GM12864 (cell line): ENCODE data around the gene ZNF646.

Experiments used
- DNase-seq: peaks from one replicate; pipeline ENCODE4 v3.0.0-alpha.2; 2011; ENCODE audit warnings: low read depth
- H3K4me3 ChIP-seq: 2 replicates; pipeline ENCODE4 v1.5.1; 2011; ENCODE audit warnings: mild to moderate bottlenecking, low read depth, low read length, control low read depth
- TF ChIP-seq, protein P1 (sequence below): IDR thresholded peaks from 2 replicates; pipeline ENCODE4 v1.5.1; 2011; ENCODE audit warnings: low read depth, mild to moderate bottlenecking, moderate library complexity, low read length, control low read depth, inconsistent platforms; ENCODE audit errors: missing control alignments

ZNF646 gene

DNA sequence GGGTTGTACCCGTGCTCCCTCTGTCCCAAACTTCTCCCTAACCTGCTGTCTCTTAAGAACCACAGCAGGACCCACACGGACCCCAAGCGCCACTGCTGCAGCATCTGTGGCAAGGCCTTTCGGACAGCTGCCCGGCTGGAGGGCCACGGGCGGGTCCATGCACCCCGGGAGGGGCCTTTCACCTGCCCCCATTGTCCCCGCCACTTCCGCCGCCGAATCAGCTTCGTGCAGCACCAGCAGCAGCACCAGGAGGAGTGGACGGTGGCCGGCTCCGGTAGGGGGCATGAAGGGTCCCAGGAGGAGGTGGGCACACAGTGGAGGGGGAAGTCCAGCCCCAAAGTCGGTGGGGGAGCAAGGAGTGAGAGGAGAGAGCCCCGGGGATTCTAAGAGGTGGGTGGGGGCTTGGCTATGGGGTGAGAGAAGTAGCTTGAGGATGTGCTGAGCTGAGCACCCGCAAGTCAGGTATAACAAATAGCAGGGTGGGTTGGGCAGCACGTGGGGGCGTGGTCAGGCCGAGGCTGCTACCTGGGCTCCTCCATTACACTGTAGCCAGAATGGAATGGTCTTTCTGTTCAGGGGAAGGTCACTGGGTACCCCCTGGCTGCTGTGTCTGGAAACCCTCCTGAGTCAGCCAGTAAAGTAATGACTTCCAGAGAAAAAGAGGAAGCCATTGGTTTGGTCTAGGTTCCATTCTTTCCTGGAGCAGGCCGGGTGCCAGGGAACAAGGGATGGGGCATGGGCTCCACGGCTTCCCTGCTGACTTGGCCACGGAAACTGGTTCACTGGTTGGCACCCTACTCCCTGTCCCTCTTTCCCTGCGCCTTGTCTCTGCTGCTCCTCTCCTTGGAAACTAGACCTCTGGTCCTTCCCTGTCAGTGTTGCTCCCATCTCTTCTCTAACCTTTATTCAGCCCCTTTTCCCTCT lies 7.5 kb downstream of the ZNF646 start:
- H3K4me3 ChIP-seq, result no peak overlapping the region
- TF ChIP-seq, protein P1, sequence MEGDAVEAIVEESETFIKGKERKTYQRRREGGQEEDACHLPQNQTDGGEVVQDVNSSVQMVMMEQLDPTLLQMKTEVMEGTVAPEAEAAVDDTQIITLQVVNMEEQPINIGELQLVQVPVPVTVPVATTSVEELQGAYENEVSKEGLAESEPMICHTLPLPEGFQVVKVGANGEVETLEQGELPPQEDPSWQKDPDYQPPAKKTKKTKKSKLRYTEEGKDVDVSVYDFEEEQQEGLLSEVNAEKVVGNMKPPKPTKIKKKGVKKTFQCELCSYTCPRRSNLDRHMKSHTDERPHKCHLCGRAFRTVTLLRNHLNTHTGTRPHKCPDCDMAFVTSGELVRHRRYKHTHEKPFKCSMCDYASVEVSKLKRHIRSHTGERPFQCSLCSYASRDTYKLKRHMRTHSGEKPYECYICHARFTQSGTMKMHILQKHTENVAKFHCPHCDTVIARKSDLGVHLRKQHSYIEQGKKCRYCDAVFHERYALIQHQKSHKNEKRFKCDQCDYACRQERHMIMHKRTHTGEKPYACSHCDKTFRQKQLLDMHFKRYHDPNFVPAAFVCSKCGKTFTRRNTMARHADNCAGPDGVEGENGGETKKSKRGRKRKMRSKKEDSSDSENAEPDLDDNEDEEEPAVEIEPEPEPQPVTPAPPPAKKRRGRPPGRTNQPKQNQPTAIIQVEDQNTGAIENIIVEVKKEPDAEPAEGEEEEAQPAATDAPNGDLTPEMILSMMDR, result no peak
- no peak for DNase-seq

DNA sequence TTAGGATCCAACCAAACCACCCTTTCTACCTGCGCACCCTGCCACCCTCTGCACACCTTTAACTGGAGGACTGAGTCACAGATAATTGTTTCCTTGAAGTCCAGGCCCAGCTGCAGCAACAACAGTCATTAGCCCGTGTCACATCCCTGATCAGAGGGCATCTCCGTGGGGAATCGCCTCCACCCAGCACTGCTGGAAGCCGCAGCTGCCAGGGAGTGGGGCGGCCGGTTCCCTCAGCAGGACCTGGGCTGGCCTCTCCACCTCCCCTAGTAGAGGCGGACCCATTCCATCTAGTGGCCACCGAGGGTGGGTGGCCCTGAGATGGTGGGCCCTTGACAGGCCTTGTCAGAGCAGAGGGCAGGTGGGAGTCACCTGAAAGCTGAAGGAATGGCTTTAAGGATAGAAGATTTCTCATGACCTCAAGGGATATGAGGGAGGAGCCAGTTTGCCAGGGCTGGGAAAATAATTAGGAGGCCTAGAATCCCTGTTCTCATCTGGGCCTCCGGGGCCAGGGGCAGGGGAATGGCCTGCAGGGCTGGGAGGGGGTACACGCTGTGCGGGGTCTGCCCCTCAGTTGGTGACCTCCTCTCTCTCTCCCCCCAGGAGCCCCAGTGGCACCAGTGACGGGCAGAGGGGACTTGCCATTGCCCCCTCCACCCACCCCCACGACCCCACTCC lies 8.3 kb downstream of the ZNF646 start:
- TF ChIP-seq, protein P1, result no peak
- no peak for DNase-seq
- no peak overlapping the region for H3K4me3 ChIP-seq

DNA sequence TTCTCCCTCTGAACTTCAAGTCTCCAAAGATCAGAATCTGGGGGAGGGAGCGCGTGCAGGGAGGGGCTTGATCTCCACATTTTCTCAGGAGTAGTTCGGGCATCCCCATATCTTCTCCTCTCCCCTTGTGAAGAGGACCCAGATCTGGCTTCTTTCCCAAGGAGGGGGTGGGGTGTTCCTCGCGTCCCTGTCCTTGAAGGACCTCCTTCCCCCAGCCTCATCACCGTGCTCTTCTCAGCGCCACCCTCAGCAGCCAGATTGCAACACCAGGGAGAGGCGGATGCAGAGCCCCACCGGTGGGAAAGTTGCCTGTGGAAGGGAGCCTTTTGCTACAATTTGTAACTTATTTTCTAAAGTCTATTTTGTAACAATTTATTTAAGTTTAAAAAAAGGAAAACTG lies 8.9 kb downstream of the ZNF646 start:
- H3K4me3 ChIP-seq, result no peak overlapping the region
- TF ChIP-seq, protein P1, result no peak
- DNase-seq, result no peak

DNA sequence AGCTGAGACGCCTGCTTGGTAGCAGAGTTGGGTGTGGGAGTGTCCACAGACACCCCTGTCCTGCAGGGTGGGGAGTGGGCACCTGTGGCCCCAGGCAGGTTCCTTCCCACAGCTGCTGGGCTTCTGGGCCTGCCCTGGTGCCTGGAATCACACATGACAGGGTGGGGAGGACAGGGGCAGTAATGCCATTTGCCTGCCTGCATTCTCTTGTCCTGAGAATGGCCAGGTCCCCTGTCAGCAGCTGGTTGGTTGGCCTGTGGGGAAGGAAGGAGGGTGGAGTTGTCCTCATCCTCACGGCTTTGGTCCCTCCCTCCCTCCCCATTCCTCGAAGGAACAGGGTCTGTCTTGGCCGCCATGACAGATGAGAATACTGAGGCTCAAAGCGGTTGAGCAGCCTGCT lies 9.3 kb downstream of the ZNF646 start:
- TF ChIP-seq, protein P1, result no peak
- no peak for DNase-seq
- no peak overlapping the region for H3K4me3 ChIP-seq

DNA sequence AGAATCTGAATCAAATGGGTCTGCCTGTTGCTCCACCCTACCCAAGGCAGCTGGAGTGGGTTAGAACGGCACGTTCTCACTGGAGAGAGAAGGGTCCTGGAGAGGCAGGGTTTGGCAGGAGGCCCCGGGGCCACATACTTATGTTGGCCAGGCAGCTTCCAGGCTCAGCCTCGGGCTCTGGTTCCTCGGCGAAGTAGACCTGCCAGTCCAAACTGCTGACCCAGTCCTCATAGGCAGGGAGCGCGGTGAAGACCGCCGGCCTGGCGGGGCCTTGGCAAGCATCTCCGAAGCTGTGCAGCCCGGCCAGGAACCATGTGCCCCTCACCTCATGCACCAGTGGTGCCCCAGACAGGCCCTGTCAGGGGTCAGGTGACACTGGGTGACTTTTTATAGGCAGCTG lies 9.8 kb downstream of the ZNF646 start:
- no peak for DNase-seq
- TF ChIP-seq, protein P1, result no peak
- no peak overlapping the region for H3K4me3 ChIP-seq

DNA sequence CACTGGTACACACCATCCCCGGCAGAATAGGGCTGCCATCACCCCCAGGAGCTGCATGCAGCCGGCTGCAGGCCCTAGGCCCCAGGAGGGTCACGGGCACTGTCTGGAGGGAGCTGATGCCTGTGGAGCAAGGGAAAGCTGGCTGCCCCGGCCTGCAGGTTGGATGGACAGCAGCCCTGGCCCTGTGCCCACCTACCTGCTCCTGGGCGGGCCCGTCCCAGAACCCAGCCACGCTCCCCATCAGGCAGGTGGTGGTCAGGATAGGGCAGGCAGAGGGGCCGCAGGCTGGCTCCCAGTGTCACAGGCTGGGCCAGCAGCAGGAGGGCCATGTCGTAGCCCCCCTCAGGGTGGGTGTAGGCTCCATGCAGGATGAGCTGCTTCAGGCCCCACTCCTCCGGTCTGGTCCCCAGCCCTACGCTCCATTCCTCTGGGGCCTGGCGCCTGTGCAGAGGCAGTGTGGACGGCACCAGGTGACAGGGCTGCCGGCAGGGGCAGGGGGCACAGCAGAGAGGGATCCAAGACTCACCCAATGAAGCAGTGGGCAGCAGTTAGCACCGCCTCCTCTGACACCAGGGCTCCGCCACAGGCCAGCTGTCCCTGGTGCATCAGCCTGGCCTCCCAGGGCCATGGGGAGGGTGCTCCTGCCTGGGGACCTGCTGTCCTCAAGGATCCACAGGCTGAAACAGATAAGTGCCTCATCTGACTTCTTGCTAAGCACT lies 10.5 kb downstream of the ZNF646 start:
- no peak for DNase-seq
- no peak overlapping the region for H3K4me3 ChIP-seq
- TF ChIP-seq, protein P1, result no peak
